CD14-positive monocyte (primary cell): ENCODE measurements around the gene ZNF410. TPM values are rescaled to one million over a fixed set of nuclear protein-coding genes. Genes with fewer than 3 reads are reported as not detected.
A peak's percentile ranks its signal among the peaks of the same experiment; 100 is the strongest.

ENCODE experiments used
- DNase-seq, 3 donors: peaks; one replicate each; pipeline ENCODE4 v3.0.0-alpha.2; 2011 to 2022
- H2AFZ ChIP-seq: 2 replicates; pipeline ENCODE4 v1.6.0; 2012; ENCODE audit warnings: mild to moderate bottlenecking, low read depth, low read length, inconsistent platforms; ENCODE audit not compliant: insufficient read depth, poor library complexity, severe bottlenecking
- H3K27ac ChIP-seq, 2 donors: 1 replicate in 1 of 2; 2 replicates in 1 of 2; pipeline ENCODE4 v1.5.1; 2012 to 2013; ENCODE audit warnings: low read length in 2 of 2, control low read depth in 1 of 2, inconsistent platforms in 1 of 2, low read depth in 1 of 2, mild to moderate bottlenecking in 1 of 2
- H3K27me3 ChIP-seq, 2 donors: one replicate each; pipeline versions ENCODE4 v1.6.0 to v1.6.1; 2011 to 2013; ENCODE audit warnings: low read length in 2 of 2; ENCODE audit not compliant: control insufficient read depth in 2 of 2, insufficient read depth in 2 of 2
- H3K36me3 ChIP-seq, 2 donors: replicated peaks in 1 of 2; 1 replicate in 1 of 2; 2 replicates in 1 of 2; pipeline versions ENCODE4 v1.5.1 to v1.6.1; 2012 to 2013; ENCODE audit warnings: low read length in 2 of 2, control low read depth in 1 of 2, inconsistent platforms in 1 of 2, mild to moderate bottlenecking in 1 of 2; ENCODE audit not compliant: insufficient read depth in 2 of 2, control insufficient read depth in 1 of 2
- H3K4me1 ChIP-seq, 2 donors: 1 replicate in 1 of 2; 2 replicates in 1 of 2; pipeline versions ENCODE4 v1.5.1 to v1.6.1; 2012 to 2013; ENCODE audit warnings: low read length in 2 of 2, control low read depth in 1 of 2, inconsistent platforms in 1 of 2, mild to moderate bottlenecking in 1 of 2, moderate library complexity in 1 of 2; ENCODE audit not compliant: insufficient read depth in 2 of 2, control insufficient read depth in 1 of 2
- H3K4me2 ChIP-seq: replicated peaks from 2 replicates; pipeline ENCODE3; 2012; ENCODE audit warnings: low read length, moderate library complexity, mild to moderate bottlenecking; ENCODE audit not compliant: poor library complexity, severe bottlenecking; ENCODE audit errors: extremely low read depth
- H3K4me3 ChIP-seq, 3 experiments: fragments of 200-600 bp in 1 of 3; sonication (generic) in 1 of 3; replicated peaks in 1 of 3; 1 replicate in 2 of 3; 2 replicates in 1 of 3; pipeline ENCODE4 v1.5.1; 2011 to 2013; ENCODE audit warnings: low read length in 3 of 3, mild to moderate bottlenecking in 3 of 3, control low read depth in 2 of 3, low read depth in 2 of 3, inconsistent platforms in 1 of 3, moderate library complexity in 1 of 3
- H3K79me2 ChIP-seq: 2 replicates; pipeline ENCODE4 v1.6.0; 2012; ENCODE audit warnings: mild to moderate bottlenecking, control low read depth, inconsistent platforms, low read length, moderate library complexity; ENCODE audit not compliant: insufficient read depth
- H3K9ac ChIP-seq: 2 replicates; pipeline ENCODE4 v1.6.0; 2017; ENCODE audit warnings: low read length, mild to moderate bottlenecking; ENCODE audit not compliant: insufficient read depth, poor library complexity, severe bottlenecking
- H3K9me3 ChIP-seq, 2 donors: replicated peaks in 1 of 2; 1 replicate in 1 of 2; 2 replicates in 1 of 2; pipeline versions ENCODE4 v1.5.1 to v1.6.1; 2012 to 2013; ENCODE audit warnings: low read length in 2 of 2, control low read depth in 1 of 2; ENCODE audit not compliant: control insufficient read depth in 1 of 2, insufficient read depth in 1 of 2
- H4K20me1 ChIP-seq: 2 replicates; pipeline ENCODE4 v1.6.0; 2012; ENCODE audit warnings: mild to moderate bottlenecking, low read length, control low read depth, moderate library complexity; ENCODE audit not compliant: insufficient read depth
- H3K27ac Mint-ChIP-seq, 7 donors: one replicate each; pipeline ENCODE4 v1.8.0; 2020; ENCODE audit warnings: mild to moderate bottlenecking in 7 of 7, mixed read lengths in 7 of 7, moderate library complexity in 6 of 7, inconsistent platforms in 2 of 7
- H3K27me3 Mint-ChIP-seq, 3 donors: one replicate each; pipeline ENCODE4 v1.8.0; 2021 to 2022; ENCODE audit warnings: low read depth in 3 of 3, mild to moderate bottlenecking in 3 of 3, mixed read lengths in 3 of 3, moderate library complexity in 3 of 3, inconsistent platforms in 1 of 3
- H3K36me3 Mint-ChIP-seq, 2 donors: one replicate each; pipeline ENCODE4 v1.8.0; 2020; ENCODE audit warnings: mixed read lengths in 2 of 2, inconsistent platforms in 1 of 2, mild to moderate bottlenecking in 1 of 2
- H3K4me1 Mint-ChIP-seq: one replicate; pipeline ENCODE4 v1.8.0; 2020; ENCODE audit warnings: mild to moderate bottlenecking, mixed read lengths
- H3K4me3 Mint-ChIP-seq, 2 donors: one replicate each; pipeline ENCODE4 v1.8.0; 2020; ENCODE audit warnings: mild to moderate bottlenecking in 2 of 2, mixed read lengths in 2 of 2, moderate library complexity in 1 of 2
- H3K9me3 Mint-ChIP-seq, 7 donors: one replicate each; pipeline ENCODE4 v1.8.0; 2020 to 2022; ENCODE audit warnings: mixed read lengths in 7 of 7, mild to moderate bottlenecking in 6 of 7, moderate library complexity in 6 of 7, inconsistent platforms in 2 of 7
- CTCF ChIP-seq: fragments of 200-600 bp; IDR thresholded peaks from one replicate; pipeline ENCODE4 v1.8.0; 2022; ENCODE audit warnings: antibody characterized with exemption, mild to moderate bottlenecking
- WGBS: methylation state at CpG from one replicate; pipeline ENCODE4 v1.1.5; 2013; ENCODE audit warnings: missing lambda C conversion rate; ENCODE audit not compliant: insufficient coverage; 5-methylcytosine and 5-hydroxymethylcytosine counted together
- intact Hi-C, 2 donors: fragments of 100-400 bp; cut with micrococcal nuclease; formaldehyde crosslinking; loops; one replicate each; pipeline versions ENCODE4 v1.15.0 to v1.15.1; 2023
- polyA plus RNA-seq, 3 donors: library from polyadenylated mRNA; depleted of rRNA in 1 of 3; unstranded in 2 of 3; stranded (reverse) in 1 of 3; fragments of 300-500 nt in 2 of 3; fragments of >200 nt in 1 of 3; fragmentation: Illumina TruSeq in 2 of 3; gene quantifications; 1 replicate in 2 of 3; 2 replicates in 1 of 3; pipeline ENCODE4 v1.2.3, GENCODE V29; 2012 to 2021

ZNF410 gene
- polyA plus RNA-seq, 3 donors, result 20.4 to 53.3 (median 42.5) TPM

GRCh38 chr14:73862480-73862879 lies 24.2 kb upstream of the ZNF410 start:
- H3K9me3 Mint-ChIP-seq, result peaks cover 0 to 6% (median 0%) of the 10 kb centered on the region in 7 donors
- TF ChIP-seq CTCF, result no peak
- peaks cover 0 to 6% of the 10 kb centered on the region in 2 donors for H3K36me3 Mint-ChIP-seq
- Histone ChIP-seq H3K9me3 (no peaks in the 10 kb centered on the region), H3K9ac (no peak overlapping the region), H3K27me3 (no peaks in the 10 kb centered on the region), H3K4me2 (no peak overlapping the region), H3K36me3 (no peaks in the 10 kb centered on the region), H4K20me1 (no peaks in the 10 kb centered on the region), H3K27ac (no peak overlapping the region), H3K4me1 (peaks cover 14% of the 10 kb centered on the region in 2 donors), H3K4me3 (no peak overlapping the region), H2AFZ (no peak overlapping the region), H3K79me2 (no peaks in the 10 kb centered on the region)
- H3K27ac Mint-ChIP-seq, result peak overlapping the region in 2 of 7 donors; percentile 41 to 46
- intact Hi-C loops, result no loop called here
- no CpG with 5 or more reads among the region's 8 CpGs for WGBS
- H3K4me1 Mint-ChIP-seq, result peaks cover 21% of the 10 kb centered on the region
- H3K27me3 Mint-ChIP-seq, result peaks cover 0 to 2% (median 0%) of the 10 kb centered on the region in 3 donors
- no peak overlapping the region for H3K4me3 Mint-ChIP-seq
- no peak for DNase-seq

GRCh38 chr14:73863209-73863608 lies 23.4 kb upstream of the ZNF410 start:
- H3K4me3 Mint-ChIP-seq, result no peak overlapping the region
- no peak overlapping the region for H3K4me3 ChIP-seq
- no peak overlapping the region for H3K4me2 ChIP-seq
- H3K9me3 Mint-ChIP-seq, result peaks cover 0 to 6% (median 0%) of the 10 kb centered on the region in 7 donors
- no peak overlapping the region for H2AFZ ChIP-seq
- TF ChIP-seq CTCF, result no peak
- no peak overlapping the region for H3K9ac ChIP-seq
- H3K4me1 Mint-ChIP-seq, result peaks cover 21% of the 10 kb centered on the region
- intact Hi-C loops, result no loop called here
- peaks cover 0 to 2% (median 0%) of the 10 kb centered on the region in 3 donors for H3K27me3 Mint-ChIP-seq
- H3K36me3 Mint-ChIP-seq, result peaks cover 0 to 6% of the 10 kb centered on the region in 2 donors
- no peaks in the 10 kb centered on the region for H3K36me3 ChIP-seq
- H3K27me3 ChIP-seq, result no peaks in the 10 kb centered on the region
- no peak overlapping the region for H3K27ac Mint-ChIP-seq
- WGBS, result no CpG with 5 or more reads among the region's 2 CpGs
- no peak overlapping the region for H3K27ac ChIP-seq
- no peak for DNase-seq
- H3K9me3 ChIP-seq, result no peaks in the 10 kb centered on the region
- no peaks in the 10 kb centered on the region for H3K79me2 ChIP-seq
- H3K4me1 ChIP-seq, result peaks cover 14% of the 10 kb centered on the region in 2 donors
- H4K20me1 ChIP-seq, result no peaks in the 10 kb centered on the region
